ENCODE results near the gene DCAF6. TPM values are rescaled to one million over a fixed set of nuclear protein-coding genes. Genes with fewer than 3 reads are reported as not detected.
A peak's percentile ranks its signal among the peaks of the same experiment; 100 is the strongest.

The DCAF6 gene
- total and polyA plus RNA-seq, 4 donors = 33.5 to 105 (median 71.1) TPM

DNA sequence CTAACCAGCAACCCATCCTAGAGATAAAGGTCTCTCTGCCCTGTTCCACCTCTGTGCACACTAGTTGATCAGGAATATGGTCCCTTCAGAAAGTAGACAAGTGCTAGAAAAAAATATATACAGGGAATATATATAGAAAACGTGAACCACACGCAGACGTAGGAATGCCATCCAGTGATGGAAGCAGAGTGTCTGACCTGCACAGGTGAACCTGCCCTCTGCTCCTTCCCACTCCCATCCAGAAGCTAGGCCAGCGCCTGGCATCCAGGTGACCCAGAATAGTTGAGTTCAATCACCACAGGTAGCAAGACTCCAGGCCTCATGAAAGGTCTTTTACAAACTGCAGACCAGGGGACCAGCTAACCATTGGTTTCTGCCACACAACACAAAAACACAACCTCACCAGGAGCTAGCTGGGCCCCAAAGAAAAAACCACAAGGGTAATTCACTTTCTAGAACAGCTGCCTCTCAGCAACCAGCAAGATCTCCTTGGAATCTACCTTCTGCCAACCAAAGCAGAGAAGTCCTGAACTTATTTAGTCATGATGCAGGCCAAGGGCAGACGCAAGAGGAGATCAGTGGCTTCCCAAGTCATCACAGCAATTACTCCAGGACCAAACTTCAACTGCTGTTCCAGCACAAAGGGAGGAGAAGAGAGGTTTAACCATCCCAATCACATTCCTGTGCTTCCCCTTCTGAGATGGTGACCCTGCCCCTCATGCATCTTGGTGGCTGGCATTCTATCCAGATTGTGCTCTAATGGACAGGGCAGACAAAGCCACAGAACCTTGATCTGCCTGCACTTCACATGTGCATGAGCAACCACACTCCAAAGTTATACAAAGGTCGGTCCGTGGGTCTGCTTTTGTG lies 147.2 kb downstream of the DCAF6 start:
- DNase-seq (ENCODE audit: low spot score) = peak; percentile 27
- H3K9me3 ChIP-seq (ENCODE audit: control insufficient read depth in 4 of 4, low read length in 3 of 4) = no peaks in the 10 kb centered on the region
- H3K27ac ChIP-seq (ENCODE audit: low read depth in 1 of 2, low read length in 2 of 2) = no peak overlapping the region
- peaks cover 0 to 6% (median 0%) of the 10 kb centered on the region in 4 donors for H3K36me3 ChIP-seq (ENCODE audit: control insufficient read depth in 4 of 4, insufficient read depth in 3 of 4, low read depth in 1 of 4, low read length in 3 of 4)
- H3K9ac ChIP-seq (ENCODE audit: low read depth in 1 of 2, low read length in 2 of 2) = no peak overlapping the region
- TF ChIP-seq REST (IDR thresholded peaks at IDR 0.05) = no peak
- TF ChIP-seq HNF4A (conservative IDR thresholded peaks at IDR 0.05) = peak in 1 of 2 donors; percentile 14
- peaks cover 0 to 8% (median 2%) of the 10 kb centered on the region in 4 donors for H3K4me1 ChIP-seq (ENCODE audit: control insufficient read depth in 4 of 4, insufficient read depth in 4 of 4, low read length in 3 of 4)
- H3K27me3 ChIP-seq (ENCODE audit: control insufficient read depth in 4 of 4, insufficient read depth in 4 of 4, low read length in 3 of 4) = no peaks in the 10 kb centered on the region
- no peak overlapping the region for H3K4me3 ChIP-seq (ENCODE audit: low read depth in 1 of 3, low read length in 3 of 3)
- 79% methylated on average over 7 of the region's 7 CpGs for WGBS

DNA sequence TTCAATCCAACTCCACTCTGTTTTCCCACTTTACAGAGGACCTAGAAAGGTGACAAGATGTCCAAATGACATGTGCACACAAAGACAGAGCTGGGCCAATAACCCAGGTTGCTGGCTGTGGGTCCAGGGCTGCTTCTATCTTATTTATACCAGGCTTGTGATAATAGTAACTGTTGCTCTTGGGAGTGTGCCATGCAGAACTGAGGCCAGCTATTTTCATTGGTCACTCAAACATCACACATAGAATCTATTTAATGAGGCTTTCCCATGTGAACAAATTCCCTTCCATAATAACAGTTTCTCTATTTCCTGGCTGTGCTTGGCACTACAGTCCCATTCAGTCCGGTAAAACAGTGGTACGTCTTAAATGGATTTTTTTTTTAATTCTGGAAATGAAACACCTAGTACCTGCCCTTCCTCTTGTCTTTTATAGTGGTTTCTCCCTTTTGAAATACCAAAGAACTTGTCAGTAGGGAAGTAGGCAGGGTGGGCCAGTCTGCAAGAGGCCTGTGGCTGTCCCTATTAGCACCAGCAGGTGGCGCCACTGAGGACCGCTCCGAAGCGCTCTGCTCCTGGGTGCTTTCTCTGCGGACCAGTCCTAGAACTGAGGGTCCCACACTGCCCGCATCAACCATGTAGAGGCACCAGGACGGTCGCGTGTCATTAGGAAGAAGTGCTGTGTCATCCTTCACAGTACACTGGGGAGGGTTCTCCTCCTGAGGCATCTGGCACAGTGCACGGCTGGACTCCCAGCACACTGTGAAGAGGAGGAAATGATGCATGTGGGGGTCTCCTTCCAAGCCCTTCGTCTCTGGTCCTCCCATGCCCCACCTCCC lies 148.1 kb downstream of the DCAF6 start:
- Histone ChIP-seq H3K9me3 (ENCODE audit: control insufficient read depth in 4 of 4, low read length in 3 of 4) (no peaks in the 10 kb centered on the region), H3K4me3 (ENCODE audit: low read depth in 1 of 3, low read length in 3 of 3) (no peak overlapping the region), H3K36me3 (ENCODE audit: control insufficient read depth in 4 of 4, insufficient read depth in 3 of 4, low read depth in 1 of 4, low read length in 3 of 4) (no peaks in the 10 kb centered on the region), H3K4me1 (ENCODE audit: control insufficient read depth in 4 of 4, insufficient read depth in 4 of 4, low read length in 3 of 4) (peaks cover 0 to 8% (median 2%) of the 10 kb centered on the region in 4 donors), H3K27ac (ENCODE audit: low read depth in 1 of 2, low read length in 2 of 2) (no peak overlapping the region), H3K9ac (ENCODE audit: low read depth in 1 of 2, low read length in 2 of 2) (no peak overlapping the region), H3K27me3 (ENCODE audit: control insufficient read depth in 4 of 4, insufficient read depth in 4 of 4, low read length in 3 of 4) (no peaks in the 10 kb centered on the region)
- DNase-seq (ENCODE audit: low spot score) = peak; percentile 77
- WGBS = 52% methylated on average over 13 of the region's 13 CpGs
- no peak for TF ChIP-seq ATF3 (IDR thresholded peaks at IDR 0.05)
- TF ChIP-seq NR2F2 (IDR thresholded peaks at IDR 0.05) = no peak
- TF ChIP-seq TAF1 (conservative IDR thresholded peaks at IDR 0.05) = no peak
- TF ChIP-seq FOXA2 (IDR thresholded peaks at IDR 0.05) = no peak
- TF ChIP-seq YY1 (IDR thresholded peaks at IDR 0.05) = no peak
- no peak for TF ChIP-seq HNF4A (conservative IDR thresholded peaks at IDR 0.05)
- no peak for TF ChIP-seq ZBTB33 (IDR thresholded peaks at IDR 0.05)
- TF ChIP-seq SP1 (IDR thresholded peaks at IDR 0.05) = no peak
- TF ChIP-seq, protein P1, sequence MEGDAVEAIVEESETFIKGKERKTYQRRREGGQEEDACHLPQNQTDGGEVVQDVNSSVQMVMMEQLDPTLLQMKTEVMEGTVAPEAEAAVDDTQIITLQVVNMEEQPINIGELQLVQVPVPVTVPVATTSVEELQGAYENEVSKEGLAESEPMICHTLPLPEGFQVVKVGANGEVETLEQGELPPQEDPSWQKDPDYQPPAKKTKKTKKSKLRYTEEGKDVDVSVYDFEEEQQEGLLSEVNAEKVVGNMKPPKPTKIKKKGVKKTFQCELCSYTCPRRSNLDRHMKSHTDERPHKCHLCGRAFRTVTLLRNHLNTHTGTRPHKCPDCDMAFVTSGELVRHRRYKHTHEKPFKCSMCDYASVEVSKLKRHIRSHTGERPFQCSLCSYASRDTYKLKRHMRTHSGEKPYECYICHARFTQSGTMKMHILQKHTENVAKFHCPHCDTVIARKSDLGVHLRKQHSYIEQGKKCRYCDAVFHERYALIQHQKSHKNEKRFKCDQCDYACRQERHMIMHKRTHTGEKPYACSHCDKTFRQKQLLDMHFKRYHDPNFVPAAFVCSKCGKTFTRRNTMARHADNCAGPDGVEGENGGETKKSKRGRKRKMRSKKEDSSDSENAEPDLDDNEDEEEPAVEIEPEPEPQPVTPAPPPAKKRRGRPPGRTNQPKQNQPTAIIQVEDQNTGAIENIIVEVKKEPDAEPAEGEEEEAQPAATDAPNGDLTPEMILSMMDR (IDR thresholded peaks at IDR 0.05; ENCODE audit: low read depth, low read length, missing input control) = peak; percentile 66
- TF ChIP-seq RAD21 (IDR thresholded peaks at IDR 0.05) = peak; percentile 31 to 71
- TF ChIP-seq HNF4G (IDR thresholded peaks at IDR 0.05) = no peak
